Measurements from ENCODE around the gene PCSK5.

Gene PCSK5

GRCh38 chr9:75921391-75922127 is 31.1 kb downstream of the PCSK5 start:
- H3K9ac ChIP-seq (ENCODE audit: low read length) = no peak overlapping the region
- H3K9me2 ChIP-seq (replicated peaks; ENCODE audit: insufficient read depth, low read length) = no peaks in the 10 kb centered on the region
- TF ChIP-seq EZH2phosphoT487 (conservative IDR thresholded peaks at IDR 0.05; ENCODE audit: low read length) (no peak), CTCF (IDR thresholded peaks at IDR 0.05; ENCODE audit: insufficient read depth, low read length, poor library complexity, severe bottlenecking) (no peak)
- H3K27ac ChIP-seq (ENCODE audit: low read depth, low read length) = no peak overlapping the region
- no peak overlapping the region for H3K4me3 ChIP-seq (ENCODE audit: insufficient read depth, low read length, poor library complexity, severe bottlenecking)
- H4K20me1 ChIP-seq (ENCODE audit: low read depth, low read length) = no peaks in the 10 kb centered on the region
- no peaks in the 10 kb centered on the region for H3K9me3 ChIP-seq (ENCODE audit: insufficient read depth, low read length)
- no peak overlapping the region for H3K4me2 ChIP-seq (ENCODE audit: low read depth, low read length, poor library complexity, severe bottlenecking)
- H3K79me2 ChIP-seq (ENCODE audit: insufficient read depth, low read length) = no peaks in the 10 kb centered on the region
- H2AFZ ChIP-seq (ENCODE audit: low read depth, low read length, severe bottlenecking) = no peak overlapping the region
- H3K27me3 ChIP-seq (ENCODE audit: low read length) = no peaks in the 10 kb centered on the region
- no peaks in the 10 kb centered on the region for H3K36me3 ChIP-seq (ENCODE audit: low read length)
- no peaks in the 10 kb centered on the region for H3F3A ChIP-seq (ENCODE audit: insufficient read depth)

- Histone ChIP-seq H3K4me3 (ENCODE audit: insufficient read depth, low read length, poor library complexity, severe bottlenecking) (no peak overlapping the region), H3K27ac (ENCODE audit: low read depth, low read length) (no peak overlapping the region), H4K20me1 (ENCODE audit: low read depth, low read length) (no peaks in the 10 kb centered on the region), H3F3A (ENCODE audit: insufficient read depth) (no peaks in the 10 kb centered on the region), H3K9me3 (ENCODE audit: insufficient read depth, low read length) (no peaks in the 10 kb centered on the region), H3K9ac (ENCODE audit: low read length) (no peak overlapping the region), H3K79me2 (ENCODE audit: insufficient read depth, low read length) (no peaks in the 10 kb centered on the region), H3K4me2 (ENCODE audit: low read depth, low read length, poor library complexity, severe bottlenecking) (no peak overlapping the region), H3K36me3 (ENCODE audit: low read length) (no peaks in the 10 kb centered on the region), H2AFZ (ENCODE audit: low read depth, low read length, severe bottlenecking) (no peak overlapping the region), H3K9me2 (replicated peaks; ENCODE audit: insufficient read depth, low read length) (no peaks in the 10 kb centered on the region), H3K27me3 (ENCODE audit: low read length) (no peaks in the 10 kb centered on the region)
- TF ChIP-seq CTCF (IDR thresholded peaks at IDR 0.05; ENCODE audit: insufficient read depth, low read length, poor library complexity, severe bottlenecking) = no peak
- TF ChIP-seq EZH2phosphoT487 (conservative IDR thresholded peaks at IDR 0.05; ENCODE audit: low read length) = no peak
Measured at GRCh38 chr9:75926385-75926784, 35.9 kb downstream of the PCSK5 start.

- no peak overlapping the region for H3K4me3 ChIP-seq (ENCODE audit: insufficient read depth, low read length, poor library complexity, severe bottlenecking)
- H3K36me3 ChIP-seq (ENCODE audit: low read length) = no peaks in the 10 kb centered on the region
- TF ChIP-seq CTCF (IDR thresholded peaks at IDR 0.05; ENCODE audit: insufficient read depth, low read length, poor library complexity, severe bottlenecking) = no peak
- no peak for TF ChIP-seq EZH2phosphoT487 (conservative IDR thresholded peaks at IDR 0.05; ENCODE audit: low read length)
- H2AFZ ChIP-seq (ENCODE audit: low read depth, low read length, severe bottlenecking) = no peak overlapping the region
- H3F3A ChIP-seq (ENCODE audit: insufficient read depth) = no peaks in the 10 kb centered on the region
- no peak overlapping the region for H3K9ac ChIP-seq (ENCODE audit: low read length)
- H3K27ac ChIP-seq (ENCODE audit: low read depth, low read length) = no peak overlapping the region
- H3K4me2 ChIP-seq (ENCODE audit: low read depth, low read length, poor library complexity, severe bottlenecking) = no peak overlapping the region
- H3K27me3 ChIP-seq (ENCODE audit: low read length) = no peaks in the 10 kb centered on the region
- no peaks in the 10 kb centered on the region for H3K9me2 ChIP-seq (replicated peaks; ENCODE audit: insufficient read depth, low read length)
- no peaks in the 10 kb centered on the region for H3K9me3 ChIP-seq (ENCODE audit: insufficient read depth, low read length)
- no peaks in the 10 kb centered on the region for H4K20me1 ChIP-seq (ENCODE audit: low read depth, low read length)
- no peaks in the 10 kb centered on the region for H3K79me2 ChIP-seq (ENCODE audit: insufficient read depth, low read length)
Measured at GRCh38 chr9:75927356-75927755, 36.9 kb downstream of the PCSK5 start.
